Measurements from ENCODE around the gene GCN1. TPM values are rescaled to one million over a fixed set of nuclear protein-coding genes. Genes with fewer than 3 reads are reported as not detected.

Gene GCN1
- total and polyA plus RNA-seq, 2 donors (not counting 3 experiments of a cell fraction or from before 2014, with no cell fraction given): 30.1 to 101 TPM

DNA sequence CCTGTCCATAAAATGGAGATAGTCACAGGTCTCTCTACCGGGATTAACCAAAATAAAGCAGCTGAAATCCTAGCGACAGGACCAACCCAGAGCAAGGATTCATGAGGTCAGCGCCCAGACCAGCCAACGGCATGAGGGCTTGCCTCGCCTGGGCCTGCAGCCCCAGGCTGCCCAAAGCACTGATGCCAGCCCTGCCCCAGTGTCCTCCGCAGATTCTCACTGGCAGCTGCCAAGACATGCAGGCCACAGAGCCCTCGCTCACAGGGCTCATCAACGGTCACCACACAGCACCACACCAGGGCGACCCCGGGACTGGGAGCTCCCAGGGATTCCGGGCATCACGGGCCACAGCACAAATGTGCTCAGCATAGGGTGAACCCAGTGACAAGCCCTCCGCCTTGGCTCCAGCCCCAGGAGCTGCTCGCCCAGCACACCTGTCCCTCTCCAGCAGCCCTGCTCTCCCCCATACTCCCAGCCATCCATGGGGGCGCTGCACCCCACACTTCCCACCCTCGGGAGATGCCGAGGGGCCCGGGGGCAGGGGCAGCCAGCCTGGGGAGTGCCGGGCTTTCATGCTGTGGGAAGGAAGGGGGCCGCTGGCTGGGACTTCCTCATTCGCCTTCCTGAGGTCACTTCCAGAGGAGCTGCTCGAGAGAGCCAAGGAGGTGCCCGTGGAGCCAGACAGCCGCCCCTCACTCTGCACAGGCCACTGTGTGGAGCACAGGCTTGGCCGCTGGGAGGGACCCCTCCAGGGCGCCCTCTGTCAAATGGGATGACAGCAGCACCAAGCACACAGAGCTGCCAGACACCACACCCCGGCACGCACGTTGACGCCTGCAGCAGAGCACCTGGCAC, 92.1 kb downstream of the GCN1 start:
- ChIA-PET CTCF (interaction anchor here (1.2 to 1.3 kb wide), 2 partner anchors 9 to 15 kb away, joined by 4 to 5 read pairs; no protein-coding TSS in a partner anchor), POLR2A (no interaction called here)
- H3K9me1 ChIP-seq (replicated peaks; ENCODE audit: control insufficient read depth, extremely low read depth, insufficient read depth, low read length): no peaks in the 10 kb centered on the region
- no peak for FAIRE-seq
- H3K27ac ChIP-seq (ENCODE audit: insufficient read depth, low read depth, low read length): no peak overlapping the region
- intact Hi-C loops (cut with micrococcal nuclease): no loop called here
- no peak for DNase-seq (ENCODE audit: low read depth, low spot score)
- no peaks in the 10 kb centered on the region for H3K9me3 ChIP-seq (replicated peaks; ENCODE audit: control insufficient read depth, insufficient read depth, low read length)
- H3K9ac ChIP-seq (replicated peaks; ENCODE audit: extremely low read depth, insufficient read depth, low read length): no peak overlapping the region
- H4K20me1 ChIP-seq (replicated peaks; ENCODE audit: control insufficient read depth, extremely low read depth, insufficient read depth, low read length): peaks cover 3% of the 10 kb centered on the region
- dilution Hi-C loops (cut with MboI; ENCODE audit: extremely low pct_ligation_motif_present, low sequenced_read_pairs): no loop called here
- peaks cover 73% of the 10 kb centered on the region for H3K79me2 ChIP-seq (ENCODE audit: control insufficient read depth, insufficient read depth, low read length)
- TF ChIP-seq, protein P1, sequence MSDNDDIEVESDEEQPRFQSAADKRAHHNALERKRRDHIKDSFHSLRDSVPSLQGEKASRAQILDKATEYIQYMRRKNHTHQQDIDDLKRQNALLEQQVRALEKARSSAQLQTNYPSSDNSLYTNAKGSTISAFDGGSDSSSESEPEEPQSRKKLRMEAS (IDR thresholded peaks at IDR 0.05; ENCODE audit: insufficient read depth, insufficient read length): no peak
- TF ChIP-seq JUN (IDR thresholded peaks at IDR 0.05; ENCODE audit: borderline replicate concordance, insufficient read depth, insufficient read length, low read depth): no peak
- no peak for TF ChIP-seq MYC (IDR thresholded peaks at IDR 0.05; ENCODE audit: low read depth, low read length)
- TF ChIP-seq, protein P2, sequence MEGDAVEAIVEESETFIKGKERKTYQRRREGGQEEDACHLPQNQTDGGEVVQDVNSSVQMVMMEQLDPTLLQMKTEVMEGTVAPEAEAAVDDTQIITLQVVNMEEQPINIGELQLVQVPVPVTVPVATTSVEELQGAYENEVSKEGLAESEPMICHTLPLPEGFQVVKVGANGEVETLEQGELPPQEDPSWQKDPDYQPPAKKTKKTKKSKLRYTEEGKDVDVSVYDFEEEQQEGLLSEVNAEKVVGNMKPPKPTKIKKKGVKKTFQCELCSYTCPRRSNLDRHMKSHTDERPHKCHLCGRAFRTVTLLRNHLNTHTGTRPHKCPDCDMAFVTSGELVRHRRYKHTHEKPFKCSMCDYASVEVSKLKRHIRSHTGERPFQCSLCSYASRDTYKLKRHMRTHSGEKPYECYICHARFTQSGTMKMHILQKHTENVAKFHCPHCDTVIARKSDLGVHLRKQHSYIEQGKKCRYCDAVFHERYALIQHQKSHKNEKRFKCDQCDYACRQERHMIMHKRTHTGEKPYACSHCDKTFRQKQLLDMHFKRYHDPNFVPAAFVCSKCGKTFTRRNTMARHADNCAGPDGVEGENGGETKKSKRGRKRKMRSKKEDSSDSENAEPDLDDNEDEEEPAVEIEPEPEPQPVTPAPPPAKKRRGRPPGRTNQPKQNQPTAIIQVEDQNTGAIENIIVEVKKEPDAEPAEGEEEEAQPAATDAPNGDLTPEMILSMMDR (IDR thresholded peaks at IDR 0.05; ENCODE audit: extremely low read depth in 1 of 2, insufficient read depth in 1 of 2, low read depth in 1 of 2, low read length in 2 of 2): no peak
- TF ChIP-seq GATA2 (IDR thresholded peaks at IDR 0.05; ENCODE audit: insufficient read depth, insufficient read length, low read depth, low read length): no peak
- TF ChIP-seq POLR2A (IDR thresholded peaks at IDR 0.05; ENCODE audit: low read depth, low read length): no peak
- TF ChIP-seq FOS (IDR thresholded peaks at IDR 0.05; ENCODE audit: borderline replicate concordance, insufficient read depth, low read length): no peak
- TF ChIP-seq EZH2 (IDR thresholded peaks at IDR 0.05; ENCODE audit: borderline replicate concordance, low read depth, low read length, severe bottlenecking): no peak
- no peak for TF ChIP-seq POLR2AphosphoS5 (IDR thresholded peaks at IDR 0.05; ENCODE audit: insufficient read depth, low read depth, low read length)
- H3K4me1 ChIP-seq (ENCODE audit: control insufficient read depth, extremely low read depth, insufficient read depth, low read length): no peaks in the 10 kb centered on the region
- no TSS peak for BruUV-seq (replicated peaks)
- no peaks in the 10 kb centered on the region for H3K27me3 ChIP-seq (ENCODE audit: control insufficient read depth in 2 of 2, insufficient read depth in 2 of 2, low read length in 2 of 2)
- no peak overlapping the region for H2AFZ ChIP-seq (ENCODE audit: low read depth, low read length)
- H3K4me2 ChIP-seq (ENCODE audit: insufficient read depth, low read length): no peak overlapping the region
- H3K4me3 ChIP-seq (replicated peaks in 1 of 3; ENCODE audit: insufficient read depth in 1 of 3, low read depth in 1 of 3, low read length in 3 of 3): no peak overlapping the region
- H3K36me3 ChIP-seq (ENCODE audit: control insufficient read depth in 2 of 2, extremely low read depth in 1 of 2, insufficient read depth in 2 of 2, low read length in 2 of 2): peaks cover 5 to 37% of the 10 kb centered on the region in 2 experiments

Data from endothelial cell of umbilical vein (primary cell).